ENCODE results near the gene DISC1.

DNA sequence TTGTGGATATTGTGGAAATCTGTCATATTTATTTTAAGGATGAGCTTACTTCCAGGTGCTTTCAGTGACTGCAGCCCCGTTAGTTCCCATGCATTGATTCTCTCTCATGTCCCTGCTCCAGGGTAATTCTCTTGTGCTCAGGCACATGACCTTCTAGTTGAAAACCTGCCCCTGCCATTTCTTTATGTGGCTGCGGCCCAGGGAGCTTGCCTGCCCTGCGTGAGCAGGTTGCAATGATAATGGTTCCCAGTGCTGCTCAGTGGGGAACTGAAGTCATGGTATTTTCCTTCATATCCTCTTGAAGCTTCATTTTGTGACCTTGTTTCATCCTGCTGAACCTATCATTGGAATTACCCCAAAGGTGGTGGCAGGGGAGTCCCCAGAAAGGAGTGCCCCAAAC lies 229.8 kb downstream of the DISC1 start:
- TF ChIP-seq TBP (CRISPR knock-in tag; IDR thresholded peaks at IDR 0.05) (no peak), NFRKB (IDR thresholded peaks at IDR 0.05) (no peak), MTA3 (CRISPR knock-in tag; IDR thresholded peaks at IDR 0.05) (no peak), ZFX (CRISPR knock-in tag; IDR thresholded peaks at IDR 0.05; ENCODE audit: low read depth) (no peak), PRPF4 (IDR thresholded peaks at IDR 0.05; ENCODE audit: low read depth, low read length, poor library complexity, severe bottlenecking) (no peak), RNF2 (conservative IDR thresholded peaks at IDR 0.05; ENCODE audit: low read depth) (no peak), NFE2 (CRISPR knock-in tag; IDR thresholded peaks at IDR 0.05) (no peak), CEBPB (IDR thresholded peaks at IDR 0.05; ENCODE audit: borderline replicate concordance, low read depth, low read length) (no peak)
- TF ChIP-seq, protein P1, sequence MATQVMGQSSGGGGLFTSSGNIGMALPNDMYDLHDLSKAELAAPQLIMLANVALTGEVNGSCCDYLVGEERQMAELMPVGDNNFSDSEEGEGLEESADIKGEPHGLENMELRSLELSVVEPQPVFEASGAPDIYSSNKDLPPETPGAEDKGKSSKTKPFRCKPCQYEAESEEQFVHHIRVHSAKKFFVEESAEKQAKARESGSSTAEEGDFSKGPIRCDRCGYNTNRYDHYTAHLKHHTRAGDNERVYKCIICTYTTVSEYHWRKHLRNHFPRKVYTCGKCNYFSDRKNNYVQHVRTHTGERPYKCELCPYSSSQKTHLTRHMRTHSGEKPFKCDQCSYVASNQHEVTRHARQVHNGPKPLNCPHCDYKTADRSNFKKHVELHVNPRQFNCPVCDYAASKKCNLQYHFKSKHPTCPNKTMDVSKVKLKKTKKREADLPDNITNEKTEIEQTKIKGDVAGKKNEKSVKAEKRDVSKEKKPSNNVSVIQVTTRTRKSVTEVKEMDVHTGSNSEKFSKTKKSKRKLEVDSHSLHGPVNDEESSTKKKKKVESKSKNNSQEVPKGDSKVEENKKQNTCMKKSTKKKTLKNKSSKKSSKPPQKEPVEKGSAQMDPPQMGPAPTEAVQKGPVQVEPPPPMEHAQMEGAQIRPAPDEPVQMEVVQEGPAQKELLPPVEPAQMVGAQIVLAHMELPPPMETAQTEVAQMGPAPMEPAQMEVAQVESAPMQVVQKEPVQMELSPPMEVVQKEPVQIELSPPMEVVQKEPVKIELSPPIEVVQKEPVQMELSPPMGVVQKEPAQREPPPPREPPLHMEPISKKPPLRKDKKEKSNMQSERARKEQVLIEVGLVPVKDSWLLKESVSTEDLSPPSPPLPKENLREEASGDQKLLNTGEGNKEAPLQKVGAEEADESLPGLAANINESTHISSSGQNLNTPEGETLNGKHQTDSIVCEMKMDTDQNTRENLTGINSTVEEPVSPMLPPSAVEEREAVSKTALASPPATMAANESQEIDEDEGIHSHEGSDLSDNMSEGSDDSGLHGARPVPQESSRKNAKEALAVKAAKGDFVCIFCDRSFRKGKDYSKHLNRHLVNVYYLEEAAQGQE (IDR thresholded peaks at IDR 0.05; ENCODE audit: borderline replicate concordance in 1 of 2, low read depth in 1 of 2, low read length in 2 of 2), result no peak
- TF ChIP-seq, protein P2, sequence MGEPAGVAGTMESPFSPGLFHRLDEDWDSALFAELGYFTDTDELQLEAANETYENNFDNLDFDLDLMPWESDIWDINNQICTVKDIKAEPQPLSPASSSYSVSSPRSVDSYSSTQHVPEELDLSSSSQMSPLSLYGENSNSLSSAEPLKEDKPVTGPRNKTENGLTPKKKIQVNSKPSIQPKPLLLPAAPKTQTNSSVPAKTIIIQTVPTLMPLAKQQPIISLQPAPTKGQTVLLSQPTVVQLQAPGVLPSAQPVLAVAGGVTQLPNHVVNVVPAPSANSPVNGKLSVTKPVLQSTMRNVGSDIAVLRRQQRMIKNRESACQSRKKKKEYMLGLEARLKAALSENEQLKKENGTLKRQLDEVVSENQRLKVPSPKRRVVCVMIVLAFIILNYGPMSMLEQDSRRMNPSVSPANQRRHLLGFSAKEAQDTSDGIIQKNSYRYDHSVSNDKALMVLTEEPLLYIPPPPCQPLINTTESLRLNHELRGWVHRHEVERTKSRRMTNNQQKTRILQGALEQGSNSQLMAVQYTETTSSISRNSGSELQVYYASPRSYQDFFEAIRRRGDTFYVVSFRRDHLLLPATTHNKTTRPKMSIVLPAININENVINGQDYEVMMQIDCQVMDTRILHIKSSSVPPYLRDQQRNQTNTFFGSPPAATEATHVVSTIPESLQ (CRISPR knock-in tag; conservative IDR thresholded peaks at IDR 0.05), result no peak
- TF ChIP-seq, protein P3, sequence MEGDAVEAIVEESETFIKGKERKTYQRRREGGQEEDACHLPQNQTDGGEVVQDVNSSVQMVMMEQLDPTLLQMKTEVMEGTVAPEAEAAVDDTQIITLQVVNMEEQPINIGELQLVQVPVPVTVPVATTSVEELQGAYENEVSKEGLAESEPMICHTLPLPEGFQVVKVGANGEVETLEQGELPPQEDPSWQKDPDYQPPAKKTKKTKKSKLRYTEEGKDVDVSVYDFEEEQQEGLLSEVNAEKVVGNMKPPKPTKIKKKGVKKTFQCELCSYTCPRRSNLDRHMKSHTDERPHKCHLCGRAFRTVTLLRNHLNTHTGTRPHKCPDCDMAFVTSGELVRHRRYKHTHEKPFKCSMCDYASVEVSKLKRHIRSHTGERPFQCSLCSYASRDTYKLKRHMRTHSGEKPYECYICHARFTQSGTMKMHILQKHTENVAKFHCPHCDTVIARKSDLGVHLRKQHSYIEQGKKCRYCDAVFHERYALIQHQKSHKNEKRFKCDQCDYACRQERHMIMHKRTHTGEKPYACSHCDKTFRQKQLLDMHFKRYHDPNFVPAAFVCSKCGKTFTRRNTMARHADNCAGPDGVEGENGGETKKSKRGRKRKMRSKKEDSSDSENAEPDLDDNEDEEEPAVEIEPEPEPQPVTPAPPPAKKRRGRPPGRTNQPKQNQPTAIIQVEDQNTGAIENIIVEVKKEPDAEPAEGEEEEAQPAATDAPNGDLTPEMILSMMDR (CRISPR knock-in tag; IDR thresholded peaks at IDR 0.05), result no peak
- TF ChIP-seq, protein P4, sequence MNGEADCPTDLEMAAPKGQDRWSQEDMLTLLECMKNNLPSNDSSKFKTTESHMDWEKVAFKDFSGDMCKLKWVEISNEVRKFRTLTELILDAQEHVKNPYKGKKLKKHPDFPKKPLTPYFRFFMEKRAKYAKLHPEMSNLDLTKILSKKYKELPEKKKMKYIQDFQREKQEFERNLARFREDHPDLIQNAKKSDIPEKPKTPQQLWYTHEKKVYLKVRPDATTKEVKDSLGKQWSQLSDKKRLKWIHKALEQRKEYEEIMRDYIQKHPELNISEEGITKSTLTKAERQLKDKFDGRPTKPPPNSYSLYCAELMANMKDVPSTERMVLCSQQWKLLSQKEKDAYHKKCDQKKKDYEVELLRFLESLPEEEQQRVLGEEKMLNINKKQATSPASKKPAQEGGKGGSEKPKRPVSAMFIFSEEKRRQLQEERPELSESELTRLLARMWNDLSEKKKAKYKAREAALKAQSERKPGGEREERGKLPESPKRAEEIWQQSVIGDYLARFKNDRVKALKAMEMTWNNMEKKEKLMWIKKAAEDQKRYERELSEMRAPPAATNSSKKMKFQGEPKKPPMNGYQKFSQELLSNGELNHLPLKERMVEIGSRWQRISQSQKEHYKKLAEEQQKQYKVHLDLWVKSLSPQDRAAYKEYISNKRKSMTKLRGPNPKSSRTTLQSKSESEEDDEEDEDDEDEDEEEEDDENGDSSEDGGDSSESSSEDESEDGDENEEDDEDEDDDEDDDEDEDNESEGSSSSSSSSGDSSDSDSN (CRISPR knock-in tag; IDR thresholded peaks at IDR 0.05), result no peak
